Breast epithelium (tissue), 3 donors: ENCODE data around the gene MYOM3.

ENCODE experiments used
- POLR2A ChIP-seq: fragments of 450-650 bp; IDR thresholded peaks from one replicate; pipeline ENCODE4 v1.6.1; 2016; ENCODE audit warnings: antibody characterized with exemption, mild to moderate bottlenecking, moderate library complexity
- POLR2AphosphoS5 ChIP-seq, 3 donors: sonication (generic); formaldehyde crosslinking; IDR thresholded peaks; one replicate each; pipeline ENCODE4 v1.6.1; 2017; ENCODE audit warnings: antibody characterized with exemption in 3 of 3
- TF ChIP-seq, protein P1 (sequence below), 3 donors: fragments of 450-650 bp; IDR thresholded peaks; one replicate each; pipeline ENCODE4 v1.5.1; 2016 to 2017; ENCODE audit warnings: antibody characterized with exemption in 3 of 3, mild to moderate bottlenecking in 3 of 3, moderate library complexity in 3 of 3

DNA sequence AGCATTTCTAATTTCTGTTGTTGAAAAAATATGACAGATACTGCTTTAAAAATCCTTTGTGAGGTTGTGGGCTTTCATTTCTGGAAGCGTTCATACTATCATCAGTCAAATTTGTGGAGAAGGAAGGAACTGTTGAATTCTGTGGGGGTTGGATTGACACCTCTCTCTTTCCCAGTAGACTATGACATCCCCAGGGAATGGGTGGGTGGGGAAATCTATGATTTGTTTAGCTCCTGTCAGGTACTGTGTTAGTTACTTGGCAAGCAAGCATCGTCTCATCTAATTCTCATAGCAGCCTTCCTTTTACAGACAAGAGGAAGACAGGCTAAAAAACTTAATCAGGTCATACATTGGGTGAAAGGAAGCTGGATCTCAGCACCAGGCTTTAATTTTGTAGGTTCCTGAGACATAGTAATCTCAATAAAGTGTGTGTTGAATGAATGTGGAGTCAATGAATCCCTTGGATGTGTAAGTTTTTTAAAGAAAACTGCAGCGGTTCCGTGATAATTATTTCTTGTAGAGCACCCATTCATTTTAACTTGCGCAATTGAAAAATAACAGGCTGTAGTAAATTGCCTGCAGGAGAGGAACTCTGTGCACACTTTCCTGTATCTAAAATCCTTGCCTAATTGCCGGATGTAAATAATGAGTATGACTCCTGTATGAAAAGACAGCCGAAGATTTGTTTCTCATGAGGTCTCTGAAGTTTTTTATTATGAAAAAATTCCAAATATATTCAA lies 60.6 kb downstream of the MYOM3 start:
- TF ChIP-seq POLR2A: no peak
- TF ChIP-seq, protein P1, sequence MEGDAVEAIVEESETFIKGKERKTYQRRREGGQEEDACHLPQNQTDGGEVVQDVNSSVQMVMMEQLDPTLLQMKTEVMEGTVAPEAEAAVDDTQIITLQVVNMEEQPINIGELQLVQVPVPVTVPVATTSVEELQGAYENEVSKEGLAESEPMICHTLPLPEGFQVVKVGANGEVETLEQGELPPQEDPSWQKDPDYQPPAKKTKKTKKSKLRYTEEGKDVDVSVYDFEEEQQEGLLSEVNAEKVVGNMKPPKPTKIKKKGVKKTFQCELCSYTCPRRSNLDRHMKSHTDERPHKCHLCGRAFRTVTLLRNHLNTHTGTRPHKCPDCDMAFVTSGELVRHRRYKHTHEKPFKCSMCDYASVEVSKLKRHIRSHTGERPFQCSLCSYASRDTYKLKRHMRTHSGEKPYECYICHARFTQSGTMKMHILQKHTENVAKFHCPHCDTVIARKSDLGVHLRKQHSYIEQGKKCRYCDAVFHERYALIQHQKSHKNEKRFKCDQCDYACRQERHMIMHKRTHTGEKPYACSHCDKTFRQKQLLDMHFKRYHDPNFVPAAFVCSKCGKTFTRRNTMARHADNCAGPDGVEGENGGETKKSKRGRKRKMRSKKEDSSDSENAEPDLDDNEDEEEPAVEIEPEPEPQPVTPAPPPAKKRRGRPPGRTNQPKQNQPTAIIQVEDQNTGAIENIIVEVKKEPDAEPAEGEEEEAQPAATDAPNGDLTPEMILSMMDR (IDR thresholded peaks at IDR 0.05): no peak
- TF ChIP-seq POLR2AphosphoS5 (IDR thresholded peaks at IDR 0.05): no peak
